Ectodermal cell (in vitro differentiated cells): ENCODE measurements around the gene OR5H15. TPM values are rescaled to one million over a fixed set of nuclear protein-coding genes. Genes with fewer than 3 reads are reported as not detected.
"Not testable (repeated sequence)": the region's sequence is repeated elsewhere in the genome, so short reads cannot be mapped to it uniquely, and the experiment has no call there.

Source experiments
- H3K27ac ChIP-seq: 2 replicates; pipeline ENCODE4 v1.7.0; 2013; ENCODE audit warnings: mild to moderate bottlenecking, low read depth, low read length; ENCODE audit not compliant: insufficient read depth, poor library complexity, severe bottlenecking
- H3K27me3 ChIP-seq: 2 replicates; pipeline ENCODE4 v1.7.0; 2013; ENCODE audit warnings: mild to moderate bottlenecking, low read length; ENCODE audit not compliant: insufficient read depth, control insufficient read depth, poor library complexity, severe bottlenecking
- H3K36me3 ChIP-seq: one replicate; pipeline ENCODE4 v1.7.0; 2013; ENCODE audit warnings: low read length; ENCODE audit not compliant: control insufficient read depth, insufficient read depth
- H3K4me1 ChIP-seq: one replicate; pipeline ENCODE4 v1.7.0; 2013; ENCODE audit warnings: low read length; ENCODE audit not compliant: control insufficient read depth, insufficient read depth
- H3K4me3 ChIP-seq: 2 replicates; pipeline ENCODE4 v1.7.0; 2013; ENCODE audit warnings: low read depth, low read length, control low read depth; ENCODE audit not compliant: insufficient read depth
- H3K9me3 ChIP-seq: 2 replicates; pipeline ENCODE4 v1.7.0; 2013; ENCODE audit warnings: mild to moderate bottlenecking, low read length, moderate library complexity; ENCODE audit not compliant: control insufficient read depth
- WGBS, 2 experiments: methylation state at CpG; one replicate each; pipeline ENCODE4 v1.1.7; 2013; ENCODE audit warnings: missing lambda C conversion rate in 2 of 2; 5-methylcytosine and 5-hydroxymethylcytosine counted together
- polyA plus RNA-seq, 4 experiments: library from polyadenylated mRNA; stranded (reverse); fragments of 50-300 nt; gene quantifications; one replicate each; pipeline ENCODE4 v1.2.3, GENCODE V29; 2013

The OR5H15 gene
- not detected for polyA plus RNA-seq (2013, experiment 1 of 4)
- polyA plus RNA-seq (2013, experiment 2 of 4) = not detected
- not detected for polyA plus RNA-seq (2013, experiment 3 of 4)
- polyA plus RNA-seq (2013, experiment 4 of 4) = not detected

- H3K36me3 ChIP-seq = no peaks in the 10 kb centered on the region
- no peaks in the 10 kb centered on the region for H3K4me1 ChIP-seq
- no peak within 1 kb of the TSS for H3K4me3 ChIP-seq
- no peaks in the 10 kb centered on the region for H3K27me3 ChIP-seq
- H3K9me3 ChIP-seq = no peaks in the 10 kb centered on the region
- no peak within 1 kb of the TSS for H3K27ac ChIP-seq
- WGBS, 2 experiments = 80% methylated on average over 1 of the region's 3 CpGs; no CpG with 5 or more reads in 1 of the 2 experiments
These were observed at the start of gene OR5H15 for GRCh38 chr3:98166396-98166795. TSS of gene OR5H15 (plus strand) at chr3:98166696. CDS start at chr3:98168700, 2,004 bp downstream.

GRCh38 chr3:98130421-98130820, 36.1 kb upstream of the OR5H15 start, which contains the start of gene OR5H1:
TSS of gene OR5H1 (plus strand) at chr3:98130721. CDS start at chr3:98132698, 1,977 bp downstream.
- no peak within 1 kb of the TSS for H3K4me3 ChIP-seq
- H3K36me3 ChIP-seq = no peaks in the 10 kb centered on the region
- H3K27me3 ChIP-seq = no peaks in the 10 kb centered on the region
- no peaks in the 10 kb centered on the region for H3K9me3 ChIP-seq
- WGBS, 2 experiments = no CpG with 5 or more reads among the region's 1 CpG
- H3K27ac ChIP-seq = no peak within 1 kb of the TSS
- no peaks in the 10 kb centered on the region for H3K4me1 ChIP-seq

GRCh38 chr3:98136631-98137030, 29.9 kb upstream of the OR5H15 start:
- H3K27me3 ChIP-seq = no peaks in the 10 kb centered on the region
- H3K36me3 ChIP-seq = no peaks in the 10 kb centered on the region
- no peak overlapping the region for H3K4me3 ChIP-seq
- no peaks in the 10 kb centered on the region for H3K9me3 ChIP-seq
- no peak overlapping the region for H3K27ac ChIP-seq
- WGBS, 2 experiments = 90 to 93% methylated on average over 3 of the region's 3 CpGs
- no peaks in the 10 kb centered on the region for H3K4me1 ChIP-seq

GRCh38 chr3:98137826-98138557, 28.5 kb upstream of the OR5H15 start:
- not testable (repeated sequence) for H3K27me3 ChIP-seq, H3K27ac ChIP-seq, H3K4me1 ChIP-seq, H3K9me3 ChIP-seq, H3K4me3 ChIP-seq, H3K36me3 ChIP-seq
- WGBS, 2 experiments = 95 to 96% methylated on average over 18 to 21 of the region's 23 CpGs

- Histone ChIP-seq H3K4me1 (no peaks in the 10 kb centered on the region), H3K36me3 (no peaks in the 10 kb centered on the region), H3K27ac (no peak overlapping the region), H3K9me3 (no peaks in the 10 kb centered on the region), H3K4me3 (no peak overlapping the region), H3K27me3 (no peaks in the 10 kb centered on the region)
These were observed 26.0 kb upstream of the OR5H15 start for GRCh38 chr3:98140531-98140930.

GRCh38 chr3:98147179-98147578, 19.3 kb upstream of the OR5H15 start, which contains the start of gene OR5H14:
TSS of gene OR5H14 (plus strand) at chr3:98147479. CDS start at chr3:98149386, 1,907 bp downstream.
- Histone ChIP-seq H3K4me3 (no peak within 1 kb of the TSS), H3K4me1 (no peaks in the 10 kb centered on the region), H3K27ac (no peak within 1 kb of the TSS), H3K9me3 (no peaks in the 10 kb centered on the region), H3K27me3 (no peaks in the 10 kb centered on the region), H3K36me3 (no peaks in the 10 kb centered on the region)
- 100% methylated on average over 1 of the region's 1 CpG; no CpG with 5 or more reads in 1 of the 2 experiments for WGBS, 2 experiments

GRCh38 chr3:98148751-98149150, 17.7 kb upstream of the OR5H15 start:
- no peaks in the 10 kb centered on the region for H3K9me3 ChIP-seq
- H3K4me3 ChIP-seq = no peak overlapping the region
- H3K27ac ChIP-seq = no peak overlapping the region
- no peaks in the 10 kb centered on the region for H3K27me3 ChIP-seq
- WGBS, 2 experiments = 83 to 100% methylated on average over 1 to 2 of the region's 3 CpGs
- no peaks in the 10 kb centered on the region for H3K4me1 ChIP-seq
- H3K36me3 ChIP-seq = no peaks in the 10 kb centered on the region

GRCh38 chr3:98149456-98149855, 17.0 kb upstream of the OR5H15 start:
- not testable (repeated sequence) for H3K27ac ChIP-seq, H3K36me3 ChIP-seq, H3K4me3 ChIP-seq, H3K27me3 ChIP-seq, H3K9me3 ChIP-seq, H3K4me1 ChIP-seq
- 87 to 100% methylated on average over 3 to 4 of the region's 4 CpGs for WGBS, 2 experiments

- Histone ChIP-seq H3K9me3 (no peaks in the 10 kb centered on the region), H3K4me3 (no peak overlapping the region), H3K36me3 (no peaks in the 10 kb centered on the region), H3K4me1 (no peaks in the 10 kb centered on the region), H3K27me3 (no peaks in the 10 kb centered on the region), H3K27ac (no peak overlapping the region)
- WGBS, 2 experiments = 89% methylated on average over 4 of the region's 5 CpGs
These were observed 15.3 kb upstream of the OR5H15 start for GRCh38 chr3:98151241-98151640.

GRCh38 chr3:98171071-98171470, 4.6 kb downstream of the OR5H15 start:
- H3K9me3 ChIP-seq = no peaks in the 10 kb centered on the region
- no peaks in the 10 kb centered on the region for H3K4me1 ChIP-seq
- WGBS, 2 experiments = 88 to 100% methylated on average over 1 of the region's 1 CpG

More at GRCh38 chr3:98171071-98171470, 4.6 kb downstream of the OR5H15 start:
- no peaks in the 10 kb centered on the region for H3K27me3 ChIP-seq
- H3K36me3 ChIP-seq = no peaks in the 10 kb centered on the region
- no peak overlapping the region for H3K27ac ChIP-seq
- no peak overlapping the region for H3K4me3 ChIP-seq
